ENCODE measurements around the gene NOP9.

Gene NOP9

DNA sequence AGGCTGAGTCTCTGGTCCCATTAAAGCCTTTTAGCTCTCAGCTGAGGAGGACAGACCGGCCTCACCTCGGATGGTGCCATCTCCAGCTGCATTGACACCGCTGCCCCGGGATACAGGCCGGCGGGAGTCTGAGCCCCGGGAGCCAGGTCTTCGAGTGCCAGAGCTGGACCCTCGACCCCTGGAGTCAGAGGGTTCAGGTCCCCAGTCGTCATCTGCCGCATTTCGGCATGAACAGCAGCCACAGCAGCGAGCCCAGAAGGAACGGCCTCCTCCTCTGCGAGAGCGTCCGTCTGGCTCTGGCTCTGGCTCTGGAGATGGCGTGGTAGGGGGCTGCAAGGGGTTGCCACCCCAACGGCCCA lies 37.7 kb upstream of the NOP9 start:
- TF ChIP-seq CTCF (IDR thresholded peaks at IDR 0.05; ENCODE audit: low read depth, low read length), result no peak
- Histone ChIP-seq H3K9me3 (ENCODE audit: severe bottlenecking) (no peaks in the 10 kb centered on the region), H3K4me3 (ENCODE audit: low read depth, low read length) (no peak overlapping the region), H3K27me3 (ENCODE audit: insufficient read depth, low read depth, severe bottlenecking) (no peaks in the 10 kb centered on the region), H3K36me3 (no peaks in the 10 kb centered on the region), H3K27ac (no peak overlapping the region)
- no peak for DNase-seq

- H3K27me3 ChIP-seq (ENCODE audit: insufficient read depth, low read depth, severe bottlenecking), result no peaks in the 10 kb centered on the region
- peak within 1 kb of the TSS; percentile 39 for H3K27ac ChIP-seq
- H3K4me3 ChIP-seq (ENCODE audit: low read depth, low read length), result no peak within 1 kb of the TSS
- H3K9me3 ChIP-seq (ENCODE audit: severe bottlenecking), result no peaks in the 10 kb centered on the region
- DNase-seq, result peak; percentile 27
- H3K36me3 ChIP-seq, result no peaks in the 10 kb centered on the region
- TF ChIP-seq CTCF (IDR thresholded peaks at IDR 0.05; ENCODE audit: low read depth, low read length), result no peak
Observed at GRCh38 chr14:24262821-24263733, 36.6 kb upstream of the NOP9 start, which contains the start of gene TGM1. TGM1 (minus strand) TSS chr14:24263177; CDS start chr14:24262352, 825 bp downstream.

DNA sequence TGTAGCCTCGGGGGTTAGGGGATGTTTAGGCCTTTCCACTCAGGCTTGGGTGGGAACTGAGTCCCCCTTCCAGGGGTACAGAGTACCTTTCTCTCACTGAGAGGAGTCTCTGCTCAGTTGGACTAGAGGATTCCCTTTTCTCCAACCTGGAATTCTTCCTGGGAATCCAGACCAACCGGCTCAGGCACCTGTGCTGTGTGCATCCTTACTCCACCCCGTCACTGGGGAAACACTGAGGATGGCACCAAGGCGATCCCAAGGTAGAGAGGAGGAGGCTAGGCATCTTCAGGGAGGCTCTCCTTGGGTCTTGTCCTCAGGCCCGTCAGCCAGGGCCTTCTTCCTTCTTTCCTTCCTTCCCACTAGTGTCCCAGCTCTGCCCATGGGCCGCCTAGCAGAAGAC lies 35.8 kb upstream of the NOP9 start:
- peak overlapping the region; percentile 39 for H3K27ac ChIP-seq
- H3K9me3 ChIP-seq (ENCODE audit: severe bottlenecking), result no peaks in the 10 kb centered on the region
- no peak for TF ChIP-seq CTCF (IDR thresholded peaks at IDR 0.05; ENCODE audit: low read depth, low read length)
- H3K4me3 ChIP-seq (ENCODE audit: low read depth, low read length), result no peak overlapping the region
- H3K36me3 ChIP-seq, result no peaks in the 10 kb centered on the region
- H3K27me3 ChIP-seq (ENCODE audit: insufficient read depth, low read depth, severe bottlenecking), result no peaks in the 10 kb centered on the region
- DNase-seq, result no peak

DNA sequence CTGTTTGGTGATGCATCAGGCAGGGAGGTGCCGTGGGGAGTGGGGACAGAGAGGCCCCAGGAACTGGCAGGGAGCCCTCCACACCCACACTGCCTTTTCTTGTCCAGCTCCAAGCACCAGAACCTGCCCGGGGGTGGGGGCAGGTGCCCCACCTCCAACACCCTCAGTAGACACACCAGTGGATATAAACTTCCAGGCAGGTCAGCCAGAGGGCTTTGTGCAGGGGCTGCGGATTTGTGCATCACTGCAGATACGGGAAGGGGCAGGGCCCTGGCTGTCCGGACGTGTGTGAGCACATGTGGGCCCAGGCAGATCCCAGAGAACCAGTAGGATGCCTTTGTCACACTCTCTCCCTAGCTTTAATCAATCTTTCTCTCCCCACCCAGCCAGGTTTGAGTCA lies 35.4 kb upstream of the NOP9 start:
- Histone ChIP-seq H3K36me3 (no peaks in the 10 kb centered on the region), H3K4me3 (ENCODE audit: low read depth, low read length) (no peak overlapping the region), H3K27me3 (ENCODE audit: insufficient read depth, low read depth, severe bottlenecking) (no peaks in the 10 kb centered on the region), H3K27ac (peak overlapping the region; percentile 39), H3K9me3 (ENCODE audit: severe bottlenecking) (no peaks in the 10 kb centered on the region)
- no peak for TF ChIP-seq CTCF (IDR thresholded peaks at IDR 0.05; ENCODE audit: low read depth, low read length)
- DNase-seq, result no peak

- no peak overlapping the region for H3K4me3 ChIP-seq (ENCODE audit: low read depth, low read length)
- H3K27me3 ChIP-seq (ENCODE audit: insufficient read depth, low read depth, severe bottlenecking), result no peaks in the 10 kb centered on the region
- TF ChIP-seq CTCF (IDR thresholded peaks at IDR 0.05; ENCODE audit: low read depth, low read length), result no peak
- no peaks in the 10 kb centered on the region for H3K9me3 ChIP-seq (ENCODE audit: severe bottlenecking)
- DNase-seq, result no peak
- H3K36me3 ChIP-seq, result no peaks in the 10 kb centered on the region
- H3K27ac ChIP-seq, result no peak overlapping the region
Observed at GRCh38 chr14:24266344-24267244, 33.1 kb upstream of the NOP9 start.
